ENCODE data around the gene ZYX.
"Not testable (repeated sequence)": the region's sequence is repeated elsewhere in the genome, so short reads cannot be mapped to it uniquely, and the experiment has no call there.

ZYX gene

GRCh38 chr7:143384661-143385631 is 3.8 kb downstream of the ZYX start:
- DNase-seq (ENCODE audit: low read depth in 1 of 2, low spot score in 1 of 2): no peak

GRCh38 chr7:143385891-143386781 is 5.0 kb downstream of the ZYX start:
- DNase-seq (ENCODE audit: low read depth in 1 of 2, low spot score in 1 of 2): no peak

- DNase-seq (ENCODE audit: low read depth in 1 of 2, low spot score in 1 of 2): no peak
Measured at GRCh38 chr7:143387156-143387975, 6.2 kb downstream of the ZYX start.

GRCh38 chr7:143388051-143388450 is 6.9 kb downstream of the ZYX start:
- no peak for DNase-seq (ENCODE audit: low read depth in 1 of 2, low spot score in 1 of 2)

- no peak for DNase-seq (ENCODE audit: low read depth in 1 of 2, low spot score in 1 of 2)
Measured at GRCh38 chr7:143388491-143389101, 7.5 kb downstream of the ZYX start.

- no peak for DNase-seq (ENCODE audit: low read depth in 1 of 2, low spot score in 1 of 2)
Measured at GRCh38 chr7:143389316-143390103, 8.4 kb downstream of the ZYX start.

GRCh38 chr7:143390104-143390772 is 9.1 kb downstream of the ZYX start:
- no peak for DNase-seq (ENCODE audit: low read depth in 1 of 2, low spot score in 1 of 2)

- no peak for DNase-seq (ENCODE audit: low read depth in 1 of 2, low spot score in 1 of 2)
Measured at GRCh38 chr7:143390773-143391317, 9.7 kb downstream of the ZYX start.

GRCh38 chr7:143391462-143392404 is 10.6 kb downstream of the ZYX start:
- DNase-seq (ENCODE audit: low read depth in 1 of 2, low spot score in 1 of 2): no peak

- DNase-seq (ENCODE audit: low read depth in 1 of 2, low spot score in 1 of 2): not testable (repeated sequence)
Measured at GRCh38 chr7:143392427-143392826, 11.3 kb downstream of the ZYX start.

GRCh38 chr7:143392875-143393266 is 11.7 kb downstream of the ZYX start:
- no peak for DNase-seq (ENCODE audit: low read depth in 1 of 2, low spot score in 1 of 2)

GRCh38 chr7:143393267-143394041 is 12.3 kb downstream of the ZYX start:
- DNase-seq (ENCODE audit: low read depth in 1 of 2, low spot score in 1 of 2): no peak

- no peak for DNase-seq (ENCODE audit: low read depth in 1 of 2, low spot score in 1 of 2)
Measured at GRCh38 chr7:143394068-143394467, 12.9 kb downstream of the ZYX start.

- DNase-seq (ENCODE audit: low read depth in 1 of 2, low spot score in 1 of 2): no peak
Measured at GRCh38 chr7:143394777-143395176, 13.6 kb downstream of the ZYX start.

GRCh38 chr7:143395187-143396149 is 14.3 kb downstream of the ZYX start:
- DNase-seq (ENCODE audit: low read depth in 1 of 2, low spot score in 1 of 2): no peak

- DNase-seq (ENCODE audit: low read depth in 1 of 2, low spot score in 1 of 2): no peak
Measured at GRCh38 chr7:143396182-143396581, 15.0 kb downstream of the ZYX start.
